Hindlimb muscle (tissue), 1 donor: ENCODE measurements around the gene PLAAT2. TPM values are rescaled to one million over a fixed set of nuclear protein-coding genes. Genes with fewer than 3 reads are reported as not detected.
"Not testable (repeated sequence)": the region's sequence is repeated elsewhere in the genome, so short reads cannot be mapped to it uniquely, and the experiment has no call there.

ENCODE experiments used
- DNase-seq: peaks from one replicate; pipeline ENCODE4 v3.0.0-alpha.2; 2013
- polyA plus RNA-seq: library from polyadenylated mRNA; unstranded; fragments of 120-200 nt; gene quantifications from one replicate; pipeline ENCODE4 v1.2.1, GENCODE V29; 2013; ENCODE audit not compliant: insufficient read length

PLAAT2 gene
- polyA plus RNA-seq, 1 donor, result not detected

GRCh38 chr11:63547061-63547460, 16.1 kb downstream of the PLAAT2 start:
- no peak for DNase-seq

- no peak for DNase-seq
These were observed 19.5 kb downstream of the PLAAT2 start for GRCh38 chr11:63543711-63544110.

DNA sequence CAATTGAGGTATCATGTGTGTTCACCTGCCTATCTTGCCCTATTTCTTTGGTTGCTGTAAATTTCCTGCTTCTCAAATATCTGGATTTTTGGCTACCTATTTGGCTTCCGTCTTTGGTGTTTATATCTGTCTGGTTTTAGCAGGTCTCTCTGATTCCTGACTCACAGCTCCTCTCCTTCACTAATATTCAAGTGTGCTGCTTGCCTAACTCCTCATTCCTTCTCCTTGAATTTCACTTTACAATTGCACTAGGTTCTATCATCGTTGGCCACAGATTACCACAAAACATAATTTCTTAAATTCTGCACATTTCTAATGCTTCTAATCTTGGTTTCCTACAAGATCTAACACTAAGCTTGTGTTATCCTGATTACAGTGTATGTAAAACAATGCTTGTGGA, 20.7 kb downstream of the PLAAT2 start:
- not testable (repeated sequence) for DNase-seq

DNA sequence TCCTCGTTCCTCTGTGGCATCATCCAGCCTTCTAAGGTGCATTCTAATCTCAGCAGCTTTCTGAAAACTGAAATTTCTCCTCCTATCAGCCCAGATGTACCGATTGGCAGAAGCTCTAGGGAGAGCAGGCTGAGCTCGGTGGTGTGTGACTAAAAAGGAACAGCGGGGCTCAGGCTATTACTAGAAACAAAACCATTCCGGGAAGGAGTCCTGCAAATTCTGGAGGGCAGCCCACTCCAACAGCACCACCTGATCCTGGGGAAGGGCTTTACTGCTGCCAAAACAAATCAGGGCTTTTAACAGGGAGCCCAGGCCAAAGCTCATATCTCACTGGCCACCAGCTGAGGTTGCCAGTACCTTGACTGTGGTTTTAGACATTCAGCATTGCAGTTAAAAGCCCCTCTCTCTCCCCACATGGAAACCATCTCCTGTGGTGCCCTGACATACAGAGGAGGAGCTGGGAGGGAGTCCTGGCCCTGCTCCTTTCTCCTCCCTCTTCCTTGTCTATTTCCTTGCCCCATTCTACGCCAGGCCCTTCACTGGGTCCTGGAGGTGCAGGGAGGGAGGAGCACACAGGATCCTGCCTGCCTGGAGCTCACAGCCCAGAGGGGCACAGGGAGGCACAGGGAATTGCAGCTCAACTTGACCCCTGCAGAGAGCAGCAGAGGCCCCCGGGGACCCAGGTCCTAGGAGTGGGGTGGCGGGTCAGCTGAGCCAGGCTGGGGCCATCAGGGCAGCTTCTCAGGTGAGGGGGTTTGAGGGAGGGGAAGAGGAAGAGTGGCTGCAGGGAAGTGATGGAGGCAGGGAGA, 25.7 kb downstream of the PLAAT2 start:
- DNase-seq, result peak; percentile 54

- peak; percentile 68 for DNase-seq
These were observed 26.4 kb downstream of the PLAAT2 start, which contains the start of gene PLAAT4 for GRCh38 chr11:63536669-63537292. Gene PLAAT4, plus strand, starts transcription at chr11:63536808. Its CDS starts 61 bp downstream, at chr11:63536869.

GRCh38 chr11:63535734-63536133, 27.4 kb downstream of the PLAAT2 start:
- no peak for DNase-seq

GRCh38 chr11:63534895-63535461, 28.2 kb downstream of the PLAAT2 start:
- DNase-seq, result no peak

DNA sequence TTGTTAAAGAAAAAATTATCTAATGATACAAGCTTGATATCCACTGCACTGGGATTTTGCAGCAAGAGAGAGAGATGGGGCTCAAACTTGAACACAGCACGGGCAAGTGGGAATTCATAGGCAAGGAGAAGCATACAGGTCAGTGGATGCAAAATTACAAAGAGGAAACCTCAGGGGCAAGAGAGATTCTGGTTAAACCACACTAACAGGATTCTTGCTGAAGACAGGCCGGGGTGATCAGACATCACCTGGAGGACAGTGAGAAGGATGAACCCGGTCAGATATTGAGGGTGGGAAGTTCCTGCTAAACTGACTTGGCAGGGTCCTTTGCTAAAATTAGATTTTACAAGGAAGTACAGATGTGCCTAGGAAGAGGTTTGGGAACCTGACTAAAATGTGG, 29.1 kb downstream of the PLAAT2 start:
- no peak for DNase-seq

DNA sequence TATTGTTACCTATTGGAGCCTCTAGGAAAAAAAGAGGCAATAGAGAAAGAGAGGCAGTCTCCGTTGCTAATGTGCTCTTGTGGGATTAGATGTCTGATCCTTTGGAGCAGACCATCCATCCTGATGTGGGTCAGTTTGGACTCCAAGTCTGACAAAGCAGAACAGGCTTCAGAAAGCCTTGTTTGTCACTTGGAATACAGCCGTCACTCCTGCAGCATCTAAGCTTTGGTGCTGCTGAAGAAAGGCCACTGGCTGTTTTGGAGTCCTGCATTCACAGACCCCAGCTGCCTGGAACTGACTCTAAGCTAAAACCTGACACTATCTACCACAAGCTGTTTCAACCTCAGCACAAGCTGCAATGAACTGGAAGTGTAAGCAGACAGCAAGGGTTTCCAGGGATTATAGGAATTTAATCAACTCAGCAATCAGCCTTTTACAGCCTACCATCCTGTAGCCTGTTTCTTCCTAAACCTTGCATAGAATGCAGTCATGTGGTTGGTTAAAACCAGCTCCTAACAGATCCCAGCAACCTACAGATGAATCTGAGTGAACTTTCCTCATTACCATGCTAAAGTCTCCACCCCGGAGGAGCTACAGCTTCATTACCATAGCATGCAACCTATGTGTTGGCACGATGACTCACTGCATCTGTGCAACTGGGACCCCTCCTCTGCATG, 30.2 kb downstream of the PLAAT2 start:
- no peak for DNase-seq

DNA sequence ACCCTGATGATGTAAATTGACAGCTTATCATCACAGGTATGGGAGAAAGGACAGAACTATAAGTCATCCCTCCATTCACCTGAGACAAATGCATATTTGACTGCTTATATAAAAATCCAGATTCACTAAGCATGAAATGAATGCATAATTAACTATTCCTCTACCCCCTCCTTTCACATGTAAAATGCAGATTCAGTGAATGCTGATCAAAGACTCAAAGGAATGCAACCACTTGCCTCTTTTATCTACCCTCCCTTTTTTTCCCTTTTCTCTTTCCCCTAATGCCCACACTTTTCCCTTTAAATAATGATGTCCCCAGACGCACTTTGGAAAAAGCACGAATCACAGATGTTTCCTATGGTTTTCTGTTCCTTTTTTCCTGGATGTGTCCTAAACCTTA, 31.1 kb downstream of the PLAAT2 start:
- DNase-seq, result no peak

DNA sequence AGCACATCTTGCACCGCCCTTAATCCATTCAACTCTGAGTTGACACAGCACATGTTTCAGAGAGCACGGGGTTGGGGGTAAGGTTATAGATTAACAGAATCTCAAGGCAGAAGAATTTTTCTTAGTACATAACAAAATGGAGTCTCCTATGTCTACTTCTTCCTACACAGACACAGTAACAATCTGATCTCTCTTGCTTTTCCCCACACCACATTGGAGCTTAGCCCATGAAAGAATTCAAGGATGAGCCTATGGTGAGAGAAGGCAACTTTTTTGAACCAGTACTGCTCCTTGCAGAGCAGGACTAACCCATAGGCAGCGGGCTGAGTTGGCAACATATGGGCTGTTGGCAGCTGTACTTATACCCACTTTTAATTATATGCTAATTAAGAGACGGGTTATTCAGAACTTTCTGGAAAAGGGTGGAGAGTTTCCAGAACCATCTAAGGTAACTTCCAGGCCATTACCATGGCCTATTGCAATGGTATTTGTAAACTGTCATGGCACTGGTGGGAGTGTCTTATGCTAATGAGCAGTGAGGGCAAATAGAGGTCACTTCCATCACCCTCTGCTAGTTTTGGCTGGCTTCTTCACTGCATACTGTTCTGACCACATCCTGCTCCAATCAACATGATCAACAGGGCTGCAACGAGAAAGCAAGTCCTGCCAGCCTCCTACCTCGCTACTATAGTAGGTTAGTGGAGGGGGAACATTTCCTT, 31.9 kb downstream of the PLAAT2 start:
- not testable (repeated sequence) for DNase-seq

DNA sequence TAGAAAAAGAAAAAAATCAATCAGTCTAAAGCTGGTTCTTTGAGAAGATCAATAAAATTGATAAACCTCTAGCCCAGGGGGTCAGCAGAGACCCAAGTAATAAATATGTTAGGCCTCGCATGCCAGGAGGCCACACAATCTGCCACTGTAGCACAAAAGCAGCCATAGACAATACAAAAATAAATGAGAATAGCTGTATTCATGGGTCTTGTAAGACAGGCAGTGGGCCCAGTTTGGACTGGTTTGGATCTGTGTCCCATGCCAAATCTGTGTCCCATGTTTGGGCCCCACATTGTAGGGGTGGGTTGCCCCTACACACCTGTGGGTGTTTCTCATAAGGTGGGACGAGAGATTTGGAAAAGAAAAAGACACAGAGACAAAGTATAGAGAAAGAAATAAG, 33.2 kb downstream of the PLAAT2 start:
- DNase-seq, result no peak

DNA sequence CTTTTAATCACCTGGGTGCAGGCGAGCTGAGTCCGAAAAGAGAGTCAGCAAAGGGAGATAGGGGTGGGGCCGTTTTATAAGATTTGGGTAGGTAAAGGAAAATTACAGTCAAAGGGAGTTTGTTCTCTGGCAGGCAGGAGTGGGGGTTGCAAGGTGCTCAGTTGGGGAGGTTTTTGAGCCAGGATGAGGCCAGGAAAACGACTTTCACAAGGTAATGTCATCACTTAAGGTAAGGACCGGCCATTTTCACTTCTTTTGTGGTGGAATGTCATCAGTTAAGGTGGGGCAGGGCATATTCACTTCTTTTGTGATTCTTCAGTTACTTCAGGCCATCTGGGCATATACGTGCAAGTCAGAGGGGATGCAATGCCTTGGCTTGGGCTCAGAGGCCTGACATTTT, 33.8 kb downstream of the PLAAT2 start:
- DNase-seq, result not testable (repeated sequence)

- DNase-seq, result not testable (repeated sequence)
These were observed 34.4 kb downstream of the PLAAT2 start for GRCh38 chr11:63528729-63529278.

- not testable (repeated sequence) for DNase-seq
These were observed 35.0 kb downstream of the PLAAT2 start for GRCh38 chr11:63528156-63528555.

DNA sequence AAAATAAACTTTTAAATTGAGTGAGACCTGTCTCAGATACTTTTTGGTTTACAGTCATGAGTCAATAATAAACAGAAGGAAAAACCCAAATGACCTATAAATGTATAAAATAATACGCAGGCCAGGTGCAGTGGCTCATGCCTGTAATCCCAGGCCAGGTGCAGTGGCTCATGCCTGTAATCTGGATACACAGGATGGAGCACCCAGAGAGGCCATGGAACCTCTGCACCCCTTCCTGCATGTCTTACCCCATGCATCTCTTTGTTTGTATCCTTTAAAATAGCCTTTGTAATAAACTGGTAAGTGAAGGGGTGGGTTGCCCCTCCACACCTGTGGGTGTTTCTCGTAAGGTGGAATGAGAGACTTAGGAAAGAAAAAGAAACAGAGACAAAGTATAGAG, 35.5 kb downstream of the PLAAT2 start:
- no peak for DNase-seq

GRCh38 chr11:63523151-63523550, 40.0 kb downstream of the PLAAT2 start:
- no peak for DNase-seq

- no peak for DNase-seq
These were observed 41.3 kb downstream of the PLAAT2 start for GRCh38 chr11:63521896-63522295.

DNA sequence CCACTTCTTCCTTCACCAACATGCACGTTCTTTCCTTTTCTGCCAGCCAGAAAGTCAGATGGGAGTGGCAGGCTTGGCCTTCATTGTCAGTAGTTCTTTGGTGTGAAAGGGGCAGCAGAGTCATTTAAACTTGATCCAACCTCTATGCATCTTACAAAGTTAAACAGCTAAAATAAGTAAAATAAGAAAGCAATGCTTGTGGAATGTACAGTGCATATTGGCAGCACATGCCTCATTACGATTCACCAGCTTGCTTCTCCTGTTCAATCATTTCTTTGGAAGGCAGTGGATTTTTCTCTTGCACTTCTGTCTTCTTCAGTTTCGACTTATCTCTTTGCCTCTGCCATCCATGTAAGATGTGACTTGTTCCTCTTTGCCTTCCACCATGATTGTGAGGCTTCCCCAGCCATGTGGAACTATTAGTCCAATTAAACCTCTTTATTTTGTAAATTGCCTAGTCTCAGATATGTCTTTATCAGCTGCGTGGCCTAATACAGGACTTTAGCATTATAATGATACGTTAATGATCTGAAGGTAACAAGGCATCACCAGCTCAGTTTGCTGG, 42.5 kb downstream of the PLAAT2 start:
- DNase-seq, result no peak

GRCh38 chr11:63518548-63518947, 44.6 kb downstream of the PLAAT2 start:
- no peak for DNase-seq

DNA sequence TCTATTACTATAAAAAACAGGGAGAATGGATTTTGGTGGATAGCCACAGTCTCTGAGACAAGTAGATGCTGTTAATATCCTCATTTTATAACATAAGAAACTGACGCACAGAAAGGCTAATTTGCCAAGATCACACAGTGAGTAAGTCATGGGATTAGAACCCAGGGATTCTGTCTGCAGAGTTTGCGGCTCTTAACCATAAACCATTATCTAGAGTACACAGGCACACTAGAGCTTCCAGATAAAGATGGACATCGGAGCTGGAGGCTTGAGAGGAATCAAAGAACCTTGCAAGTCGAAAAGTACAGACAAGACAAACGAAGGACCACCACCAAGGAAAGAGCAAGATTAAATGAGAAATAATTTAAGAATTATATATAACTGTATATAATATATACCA, 46.0 kb downstream of the PLAAT2 start:
- no peak for DNase-seq

DNA sequence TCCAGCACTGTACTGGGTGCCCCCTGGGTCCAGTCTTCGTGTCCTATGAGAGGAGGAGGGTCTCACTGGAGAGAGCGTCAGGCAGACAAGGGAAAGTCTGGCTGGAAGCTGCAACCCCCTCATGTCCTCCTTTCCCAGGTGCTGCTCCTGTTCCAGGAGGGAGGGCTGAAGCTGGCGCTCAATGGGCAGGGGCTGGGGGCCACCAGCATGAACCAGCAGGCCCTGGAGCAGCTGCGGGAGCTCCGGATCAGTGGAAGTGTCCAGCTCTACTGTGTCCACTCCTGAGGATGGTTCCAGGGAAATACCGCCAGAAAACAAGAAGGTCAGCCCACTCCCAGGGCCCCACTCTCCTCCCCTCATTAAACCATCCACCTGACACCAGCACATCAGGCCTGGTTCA, 47.1 kb downstream of the PLAAT2 start:
- no peak for DNase-seq
